Astrocyte of the hippocampus (primary cell): Measurements from ENCODE around the gene DBN1.

Experiments
- DNase-seq: peaks from one replicate; pipeline ENCODE4 v3.0.0; 2011; ENCODE audit warnings: low read depth, low spot score

The DBN1 gene

DNA sequence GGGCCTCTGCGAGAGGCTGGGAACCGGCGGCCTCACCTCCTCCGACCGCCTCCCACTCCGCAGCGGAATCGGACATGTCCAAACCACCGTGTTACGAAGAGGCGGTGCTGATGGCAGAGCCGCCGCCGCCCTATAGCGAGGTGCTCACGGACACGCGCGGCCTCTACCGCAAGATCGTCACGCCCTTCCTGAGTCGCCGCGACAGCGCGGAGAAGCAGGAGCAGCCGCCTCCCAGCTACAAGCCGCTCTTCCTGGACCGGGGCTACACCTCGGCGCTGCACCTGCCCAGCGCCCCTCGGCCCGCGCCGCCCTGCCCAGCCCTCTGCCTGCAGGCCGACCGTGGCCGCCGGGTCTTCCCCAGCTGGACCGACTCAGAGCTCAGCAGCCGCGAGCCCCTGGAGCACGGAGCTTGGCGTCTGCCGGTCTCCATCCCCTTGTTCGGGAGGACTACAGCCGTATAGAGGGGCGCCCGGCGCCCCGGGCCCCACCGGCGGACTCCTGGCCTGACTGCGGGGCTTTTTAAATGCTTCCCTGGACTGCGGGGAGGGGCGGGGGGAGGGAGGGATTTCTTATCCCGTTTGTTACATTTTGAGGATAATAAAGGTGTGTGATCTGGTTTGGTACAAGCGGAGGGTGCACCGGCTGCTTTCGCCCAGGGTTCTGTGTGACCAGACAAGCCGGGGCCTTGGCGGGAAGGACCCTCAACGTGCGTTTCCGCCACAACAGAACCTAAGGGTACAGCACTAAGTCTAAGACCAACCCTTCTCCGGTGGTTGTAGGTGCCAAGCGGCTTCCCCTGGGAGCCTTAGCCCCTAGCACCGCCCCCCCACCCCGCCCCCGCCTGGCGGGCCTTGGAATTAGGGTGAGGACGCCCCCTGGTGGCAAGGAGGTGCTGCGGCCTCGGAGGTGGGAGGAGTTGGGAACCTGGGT, 17.5 kb downstream of the DBN1 start:
- peak; percentile 96 for DNase-seq

GRCh38 chr5:177455036-177455660, 18.3 kb downstream of the DBN1 start:
- DNase-seq = peak; percentile 90

DNA sequence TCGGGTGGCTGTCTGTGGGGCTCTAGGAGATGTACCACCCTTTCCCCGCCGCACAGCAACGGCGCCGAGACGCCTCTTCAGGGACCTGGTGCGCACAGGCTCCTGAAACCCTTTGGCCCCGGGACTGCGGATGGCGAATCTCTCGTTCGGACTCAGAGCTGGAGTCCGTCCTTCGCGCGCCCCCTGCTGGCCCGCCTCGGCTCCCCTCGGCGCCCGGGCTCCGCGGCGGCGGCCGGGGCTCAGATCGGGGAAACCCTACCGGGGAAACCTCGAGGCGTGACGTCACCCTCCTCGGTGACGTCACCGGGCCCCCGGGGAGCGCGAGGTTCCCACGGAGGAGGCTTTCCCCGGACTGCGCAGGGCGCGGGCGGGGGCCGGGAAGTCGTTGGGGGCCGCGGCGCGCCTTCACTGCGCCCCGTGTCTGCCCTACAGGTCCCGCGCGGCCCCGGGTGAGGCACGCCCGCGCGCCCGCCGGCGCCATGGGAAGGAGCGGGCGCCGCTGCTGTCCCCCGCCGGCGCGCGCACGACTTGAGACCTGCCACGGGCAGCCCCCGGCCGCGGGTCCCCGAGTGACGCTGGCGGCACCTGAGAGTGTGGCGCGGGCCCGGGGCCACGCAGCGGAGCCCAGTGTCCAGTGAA, 18.9 kb downstream of the DBN1 start:
- peak; percentile 98 for DNase-seq

GRCh38 chr5:177453852-177454396, 19.5 kb downstream of the DBN1 start:
- DNase-seq = peak; percentile 66

DNA sequence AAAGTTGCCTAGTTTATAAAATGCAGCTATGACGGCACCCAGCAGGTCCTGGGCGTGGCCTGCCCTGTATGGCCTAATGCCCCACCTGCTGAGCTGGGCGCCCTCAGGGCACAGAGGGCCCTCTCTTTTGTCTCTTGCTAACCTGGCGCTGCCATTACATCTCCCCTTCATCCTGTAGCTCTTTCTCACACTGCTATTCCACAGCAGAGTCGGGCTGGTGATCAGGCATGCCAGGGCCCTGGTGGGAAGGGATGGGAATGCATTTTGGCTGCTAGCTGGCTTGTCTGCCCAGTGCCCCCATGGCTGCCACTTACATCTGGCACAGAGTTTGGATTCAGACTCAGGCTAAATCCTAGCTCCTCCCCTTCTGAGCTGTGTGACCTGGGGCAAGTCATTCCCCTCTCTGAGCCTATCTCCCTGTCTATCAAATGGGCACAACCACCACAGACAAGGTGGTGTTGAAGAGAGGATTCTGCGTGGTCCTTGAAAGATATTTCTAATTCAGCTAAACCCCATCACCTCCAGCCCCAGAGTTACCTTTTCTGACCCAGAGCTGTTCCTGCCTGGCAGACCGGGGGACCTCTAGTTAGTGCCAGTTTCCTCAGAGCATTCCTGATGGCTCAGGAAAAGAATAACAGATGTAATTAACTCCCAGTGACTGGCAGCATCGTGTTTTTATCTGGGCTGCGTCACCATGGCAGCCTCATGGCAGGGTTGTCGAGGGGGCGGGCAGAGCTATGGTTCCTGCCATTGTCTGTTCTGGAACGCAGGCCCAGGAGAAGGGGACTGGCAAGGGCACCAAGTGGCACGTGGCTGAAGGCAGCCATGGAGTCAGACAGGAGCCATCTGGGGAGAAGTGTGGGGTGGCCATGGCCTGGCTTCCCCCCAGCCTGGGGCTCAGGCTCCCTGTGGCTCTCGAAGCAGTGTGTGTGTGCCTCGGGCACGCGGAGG, 20.5 kb downstream of the DBN1 start:
- peak; percentile 63 for DNase-seq

- DNase-seq = no peak
Measured at GRCh38 chr5:177450667-177451424, 22.6 kb downstream of the DBN1 start.

DNA sequence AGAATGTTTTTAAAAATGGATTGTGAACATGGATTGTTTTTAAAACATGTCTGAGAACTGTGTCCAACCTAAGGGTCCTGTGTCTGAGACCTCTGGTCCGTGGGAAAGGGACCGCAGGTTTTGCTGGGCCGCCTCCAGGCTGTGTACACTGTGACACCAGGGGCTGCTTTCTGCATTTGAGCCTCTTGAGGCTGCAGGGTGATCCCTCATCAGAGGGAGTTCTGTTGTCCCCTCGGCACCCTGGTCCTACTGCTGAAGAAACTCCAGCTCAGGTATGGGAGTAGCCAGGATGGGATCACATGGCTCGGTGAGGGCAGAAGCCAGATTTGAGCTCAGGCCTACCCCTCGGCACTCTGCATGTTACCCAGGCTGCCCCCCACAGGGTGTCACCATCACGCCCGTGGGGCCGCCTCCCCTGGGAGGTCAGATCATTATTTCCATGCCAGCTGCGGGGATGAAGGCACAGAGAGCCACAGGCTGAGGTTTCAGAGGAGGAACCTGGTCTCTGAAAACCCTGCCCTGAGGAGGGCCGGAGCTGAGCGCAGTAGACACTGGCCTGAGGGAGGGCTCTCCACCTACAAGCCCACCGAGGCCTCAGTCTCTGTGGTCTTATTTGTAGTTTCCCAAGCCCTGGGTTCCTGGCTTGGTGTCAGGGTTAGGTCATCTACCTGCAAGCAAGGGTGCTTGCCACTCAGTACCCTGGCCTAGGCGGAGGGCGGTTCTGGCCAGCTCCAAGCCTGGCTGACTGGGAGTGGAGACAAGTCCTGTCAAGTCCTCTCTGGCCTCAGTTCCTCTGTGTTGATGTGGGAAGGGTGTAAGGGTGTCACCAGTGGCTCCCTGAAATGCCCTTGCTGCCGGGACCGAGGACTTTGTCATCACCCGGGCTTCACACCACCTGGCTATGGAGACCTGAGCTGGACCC, 24.0 kb downstream of the DBN1 start:
- DNase-seq = no peak

DNA sequence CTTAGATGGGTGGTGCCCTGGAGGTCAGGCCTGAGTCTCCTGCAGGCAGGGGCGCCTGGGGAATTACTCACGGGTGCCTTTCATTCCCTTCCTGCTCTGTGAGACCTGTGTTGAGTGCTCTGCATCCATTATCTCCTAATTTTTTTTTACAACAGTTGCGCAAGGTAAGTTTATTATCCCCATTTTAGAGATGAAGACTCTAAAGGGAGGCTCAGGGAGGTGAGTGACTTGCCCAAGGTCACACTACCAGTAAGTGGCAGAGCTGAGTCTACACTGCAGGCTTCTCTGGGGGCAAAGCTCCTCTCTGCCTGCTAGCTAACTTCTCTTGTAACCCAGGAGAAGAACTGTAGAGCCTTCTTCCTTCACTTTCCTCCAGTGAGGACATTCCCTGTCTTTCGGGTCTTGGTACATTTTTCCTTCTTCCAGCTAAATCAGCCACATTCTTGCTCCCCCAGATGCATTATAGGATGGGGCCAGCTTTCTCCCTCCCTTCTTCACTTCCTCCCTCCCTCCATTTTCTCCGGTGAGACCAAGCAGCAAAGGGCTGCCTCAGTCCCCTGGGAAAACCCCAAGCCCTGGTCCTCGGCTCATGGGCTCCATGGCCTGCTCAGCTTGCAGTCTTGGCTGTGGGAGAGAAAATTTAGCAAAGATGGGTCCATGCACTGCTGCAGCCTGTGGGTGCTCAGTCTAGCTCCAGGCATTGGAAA, 25.0 kb downstream of the DBN1 start:
- no peak for DNase-seq

GRCh38 chr5:177447611-177448243, 25.7 kb downstream of the DBN1 start:
- peak; percentile 94 for DNase-seq

GRCh38 chr5:177447066-177447610, 26.3 kb downstream of the DBN1 start:
- DNase-seq = peak; percentile 76

DNA sequence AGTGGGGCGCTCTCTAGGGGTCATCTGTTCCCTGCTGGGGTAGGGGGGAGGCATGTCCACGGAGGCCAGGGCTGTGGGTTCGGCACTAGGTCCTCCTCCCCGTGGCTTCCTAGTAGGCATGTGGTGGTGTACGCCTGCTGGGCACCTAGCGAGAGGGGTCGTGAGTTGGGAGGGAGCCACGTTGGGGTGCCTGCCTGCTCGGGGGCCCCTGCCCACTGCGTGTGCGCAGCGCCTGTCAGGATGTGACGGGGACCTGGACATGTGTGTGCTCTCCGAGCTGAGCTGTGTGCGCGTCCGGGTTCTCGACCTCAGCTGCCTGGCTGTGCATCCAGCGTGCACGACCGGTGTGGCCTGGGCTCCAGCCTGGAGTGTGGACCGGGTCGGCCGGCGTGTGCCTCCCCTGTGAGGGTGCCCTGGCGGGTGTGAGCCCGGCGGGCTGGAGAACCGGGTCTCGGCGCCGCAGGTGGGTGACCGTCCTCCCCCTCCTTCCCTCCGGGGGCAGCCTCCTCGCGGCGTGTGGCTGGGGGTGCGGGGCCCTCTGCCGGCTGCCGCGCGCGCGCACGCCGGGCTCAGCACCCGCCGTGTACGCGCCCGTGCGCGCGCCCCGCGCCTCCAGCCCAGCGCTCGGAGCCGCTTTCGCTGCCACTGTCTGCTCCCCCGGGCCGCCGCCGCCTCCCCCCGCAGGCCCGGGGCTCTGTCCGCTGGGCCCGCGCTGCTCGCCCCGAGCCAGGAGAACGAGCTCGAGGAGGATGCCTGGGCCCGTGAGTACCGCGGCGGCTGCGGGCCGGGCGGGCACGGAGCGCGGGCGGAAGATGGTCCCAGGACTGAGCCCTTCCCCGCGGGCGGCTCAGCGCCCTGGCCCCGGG, 27.0 kb downstream of the DBN1 start, which contains the start of gene PRR7:
TSS of gene PRR7 (plus strand) at position 615 of the 866 bp plus-strand sequence. CDS start 8,254 bp downstream, outside the sequence.
- DNase-seq = peak; percentile 93

GRCh38 chr5:177445917-177446199, 27.6 kb downstream of the DBN1 start:
- DNase-seq = no peak

- no peak for DNase-seq
Measured at GRCh38 chr5:177445052-177445916, 28.1 kb downstream of the DBN1 start.

GRCh38 chr5:177444106-177445051, 29.1 kb downstream of the DBN1 start:
- no peak for DNase-seq
